ENCODE results near the gene TUSC2.

GRCh38 chr3:50375258-50375931, 47.4 kb upstream of the TUSC2 start:
- no peak for TF ChIP-seq CTCF (IDR thresholded peaks at IDR 0.05)
- TF ChIP-seq POLR2A (IDR thresholded peaks at IDR 0.05): no peak

All from thyroid gland (tissue), 4 donors.